HG03097 (cell line): Measurements from ENCODE around the gene RBM14.
"Not testable (repeated sequence)": the region's sequence is repeated elsewhere in the genome, so short reads cannot be mapped to it uniquely, and the experiment has no call there.

Source experiments
- ATAC-seq: cut with Tn5 transposase; IDR thresholded peaks from one replicate; pipeline ENCODE4 v1.9.1; 2021; ENCODE audit not compliant: unreplicated experiment, low FRiP score

RBM14 gene, protein sequence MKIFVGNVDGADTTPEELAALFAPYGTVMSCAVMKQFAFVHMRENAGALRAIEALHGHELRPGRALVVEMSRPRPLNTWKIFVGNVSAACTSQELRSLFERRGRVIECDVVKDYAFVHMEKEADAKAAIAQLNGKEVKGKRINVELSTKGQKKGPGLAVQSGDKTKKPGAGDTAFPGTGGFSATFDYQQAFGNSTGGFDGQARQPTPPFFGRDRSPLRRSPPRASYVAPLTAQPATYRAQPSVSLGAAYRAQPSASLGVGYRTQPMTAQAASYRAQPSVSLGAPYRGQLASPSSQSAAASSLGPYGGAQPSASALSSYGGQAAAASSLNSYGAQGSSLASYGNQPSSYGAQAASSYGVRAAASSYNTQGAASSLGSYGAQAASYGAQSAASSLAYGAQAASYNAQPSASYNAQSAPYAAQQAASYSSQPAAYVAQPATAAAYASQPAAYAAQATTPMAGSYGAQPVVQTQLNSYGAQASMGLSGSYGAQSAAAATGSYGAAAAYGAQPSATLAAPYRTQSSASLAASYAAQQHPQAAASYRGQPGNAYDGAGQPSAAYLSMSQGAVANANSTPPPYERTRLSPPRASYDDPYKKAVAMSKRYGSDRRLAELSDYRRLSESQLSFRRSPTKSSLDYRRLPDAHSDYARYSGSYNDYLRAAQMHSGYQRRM

DNA sequence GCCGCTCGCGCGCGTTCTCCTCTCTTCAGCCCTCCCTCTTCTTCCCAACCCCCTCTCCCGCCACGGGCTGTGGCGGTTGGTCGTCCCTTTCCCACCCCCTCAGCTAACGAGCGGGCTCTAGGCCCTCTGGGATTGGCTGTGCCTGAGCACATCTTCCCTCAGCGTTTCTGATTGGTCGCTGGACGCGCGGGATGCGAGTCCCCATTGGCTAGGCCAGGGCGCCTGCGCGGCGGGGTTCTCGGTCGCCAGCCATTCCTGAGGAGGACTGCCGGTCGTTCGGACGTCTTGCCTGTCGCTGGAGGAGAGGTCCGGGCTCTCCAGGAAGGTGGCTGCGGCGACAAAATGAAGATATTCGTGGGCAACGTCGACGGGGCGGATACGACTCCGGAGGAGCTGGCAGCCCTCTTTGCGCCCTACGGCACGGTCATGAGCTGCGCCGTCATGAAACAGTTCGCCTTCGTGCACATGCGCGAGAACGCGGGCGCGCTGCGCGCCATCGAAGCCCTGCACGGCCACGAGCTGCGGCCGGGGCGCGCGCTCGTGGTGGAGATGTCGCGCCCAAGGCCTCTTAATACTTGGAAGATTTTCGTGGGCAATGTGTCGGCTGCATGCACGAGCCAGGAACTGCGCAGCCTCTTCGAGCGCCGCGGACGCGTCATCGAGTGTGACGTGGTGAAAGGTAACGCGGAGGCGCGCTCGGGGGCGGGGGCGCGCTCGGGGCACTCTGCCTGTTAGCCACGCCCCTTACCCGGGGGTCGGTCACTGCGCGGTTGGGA lies at the start of gene RBM14:
Gene RBM14 (plus strand): TSS at position 252 of the 776 bp plus-strand sequence. CDS start 91 bp downstream, at position 343.
- ATAC-seq: peak; percentile 84

DNA sequence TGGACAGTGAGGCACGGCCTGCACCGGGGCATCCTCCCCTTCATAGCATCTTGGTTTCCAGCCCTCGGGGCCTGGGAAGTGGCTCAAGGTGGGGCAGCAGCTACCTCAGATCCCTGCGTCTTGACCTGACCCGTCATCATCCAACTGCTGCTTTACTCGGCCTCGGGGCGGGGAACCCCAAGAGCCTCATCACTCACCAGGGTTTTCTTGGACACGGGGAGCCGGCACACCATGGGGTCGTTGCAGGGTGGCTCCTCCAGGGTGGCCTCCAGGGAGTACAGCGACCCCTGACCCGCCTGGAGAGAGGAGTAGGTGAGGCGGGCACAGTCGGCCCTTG lies 48.7 kb upstream of the RBM14 start:
- no peak for ATAC-seq

DNA sequence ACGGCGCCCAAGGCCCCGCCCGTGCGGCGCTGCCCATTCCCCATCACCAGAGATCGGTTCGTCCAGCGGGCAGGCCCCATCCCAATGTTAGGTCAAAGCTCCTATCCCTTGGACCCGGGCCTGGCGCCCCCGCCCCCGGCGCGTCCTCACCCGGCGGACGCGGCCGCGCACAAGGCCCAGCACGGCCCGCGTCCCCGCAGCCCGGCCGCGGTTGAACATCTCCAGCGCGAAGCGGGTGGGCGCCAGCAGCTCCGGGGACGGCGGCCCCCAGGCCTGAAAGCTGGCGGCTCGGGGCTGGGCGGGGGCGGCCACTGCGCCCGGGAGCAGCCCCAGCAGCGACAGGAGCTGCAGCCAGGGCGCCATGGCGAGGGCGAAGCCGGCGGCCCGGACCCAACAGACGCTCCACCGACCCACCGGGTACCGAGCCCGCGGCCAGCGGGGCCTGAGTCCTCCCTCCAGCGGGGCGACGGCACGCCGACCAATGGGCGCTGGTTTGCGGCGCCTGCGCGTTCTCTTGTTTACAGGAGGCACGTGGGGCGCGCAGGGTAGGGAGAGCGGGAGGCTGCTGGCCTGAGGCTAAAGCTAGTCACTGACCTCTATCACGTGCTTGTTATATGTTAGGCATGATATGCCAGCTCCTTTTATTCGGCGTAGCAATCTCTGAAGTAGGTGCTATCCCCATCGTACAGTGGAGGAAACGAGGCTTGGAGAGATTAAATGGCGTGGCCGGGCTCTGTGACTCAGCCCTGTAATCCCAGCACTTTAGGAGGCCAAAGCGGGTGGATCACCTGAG lies 48.1 kb upstream of the RBM14 start, which contains the start of gene CTSF:
Gene CTSF (minus strand): TSS at position 483 of the 793 bp plus-strand sequence. CDS start 120 bp downstream, at position 363.
- no peak for ATAC-seq

DNA sequence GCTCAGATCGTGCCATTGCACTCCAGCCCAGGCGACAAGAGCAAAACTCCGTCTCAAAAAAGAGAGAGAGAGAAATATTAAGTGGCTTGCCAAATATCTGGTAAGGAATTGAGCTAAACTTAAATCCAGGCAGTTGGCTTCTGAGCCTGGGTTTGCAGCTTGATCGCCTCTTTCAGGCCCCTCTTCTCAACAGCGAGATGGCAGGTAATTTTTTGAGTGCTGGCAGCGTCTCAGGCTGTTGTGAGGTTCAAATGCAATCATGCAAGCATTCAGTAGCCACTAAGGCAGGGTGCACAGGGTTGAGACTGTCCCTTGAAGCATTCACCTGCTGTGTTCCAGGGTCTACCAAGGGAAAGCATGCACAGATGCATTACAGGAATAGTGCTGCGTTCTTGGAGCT lies 47.4 kb upstream of the RBM14 start:
- no peak for ATAC-seq

DNA sequence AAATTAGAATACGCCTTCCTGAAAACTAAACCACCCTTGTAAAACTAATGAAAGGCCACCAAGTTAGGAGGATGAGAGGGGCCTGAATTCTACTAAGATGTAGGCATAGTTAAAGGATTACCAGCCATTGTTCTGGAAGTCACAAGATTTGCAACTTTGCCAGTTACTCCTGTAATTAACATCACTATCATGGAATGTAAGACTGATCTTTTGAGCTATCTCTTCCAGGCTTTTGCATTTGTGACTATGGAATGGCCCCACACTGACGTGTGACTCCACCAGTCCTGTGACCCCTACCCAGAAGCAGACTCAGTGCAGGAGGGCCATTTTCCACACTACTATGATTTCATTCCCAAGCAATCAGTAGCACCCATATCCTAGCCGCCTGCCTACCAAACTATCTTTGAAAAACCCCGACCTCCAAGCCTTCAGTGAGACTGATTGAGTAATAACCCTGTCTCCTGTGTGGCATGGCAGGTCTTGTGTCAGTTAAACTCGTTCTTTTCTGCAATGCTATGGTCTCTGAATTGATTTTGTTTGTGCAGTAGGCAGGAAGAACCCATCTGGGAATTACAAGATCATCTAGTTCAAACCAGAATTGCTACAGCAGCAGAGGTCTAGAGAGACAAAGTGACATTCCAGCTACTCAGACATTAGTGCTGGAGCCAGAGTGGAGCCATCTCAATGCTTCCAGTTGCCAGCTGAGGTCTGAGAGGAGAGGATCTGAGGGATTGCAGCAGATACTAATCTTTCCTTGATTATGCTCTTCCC lies 46.2 kb upstream of the RBM14 start:
- no peak for ATAC-seq

DNA sequence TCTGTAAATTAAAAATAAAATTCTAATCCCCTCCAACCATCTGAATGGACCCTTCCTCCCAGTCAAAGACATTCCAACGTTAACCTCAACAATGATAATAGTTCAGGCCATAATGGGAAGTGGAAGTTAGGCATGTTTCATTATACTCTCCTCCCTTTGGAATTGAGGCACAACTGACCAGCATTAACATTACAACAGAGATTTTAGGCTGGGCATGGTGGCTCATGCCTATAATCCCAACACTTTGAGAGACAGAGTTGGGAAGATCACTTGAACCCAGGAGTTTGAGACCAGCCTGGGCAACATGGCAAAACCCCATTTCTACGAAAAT lies 45.6 kb upstream of the RBM14 start:
- no peak for ATAC-seq

DNA sequence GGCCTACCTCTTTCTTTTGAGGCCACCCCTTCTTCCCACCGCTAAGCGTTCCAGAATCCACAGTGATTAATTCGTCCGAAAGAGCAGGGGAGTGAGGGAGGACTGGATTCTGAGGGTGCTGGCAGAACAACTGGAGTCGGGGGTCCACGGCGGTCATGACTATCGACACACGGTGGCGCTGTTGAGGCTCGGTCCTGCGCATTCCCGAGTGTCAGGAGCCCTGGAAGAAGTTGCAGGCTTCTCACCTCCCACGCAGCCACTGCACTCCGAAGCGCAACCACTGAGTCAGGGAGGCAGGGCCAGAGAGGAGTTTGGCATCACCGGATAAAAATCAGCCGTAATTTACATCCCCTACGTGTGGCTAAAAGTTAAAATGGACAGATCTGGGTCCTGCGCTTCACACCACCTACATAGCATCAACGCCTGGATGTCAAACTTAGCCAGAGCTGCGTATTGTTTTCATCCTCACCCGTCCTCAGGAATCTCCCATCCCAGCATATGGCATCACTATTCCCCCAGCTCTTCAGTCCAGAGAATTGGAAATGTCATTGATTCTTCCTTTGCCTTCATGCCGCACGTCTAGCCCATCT lies 37.3 kb upstream of the RBM14 start:
- ATAC-seq: no peak

DNA sequence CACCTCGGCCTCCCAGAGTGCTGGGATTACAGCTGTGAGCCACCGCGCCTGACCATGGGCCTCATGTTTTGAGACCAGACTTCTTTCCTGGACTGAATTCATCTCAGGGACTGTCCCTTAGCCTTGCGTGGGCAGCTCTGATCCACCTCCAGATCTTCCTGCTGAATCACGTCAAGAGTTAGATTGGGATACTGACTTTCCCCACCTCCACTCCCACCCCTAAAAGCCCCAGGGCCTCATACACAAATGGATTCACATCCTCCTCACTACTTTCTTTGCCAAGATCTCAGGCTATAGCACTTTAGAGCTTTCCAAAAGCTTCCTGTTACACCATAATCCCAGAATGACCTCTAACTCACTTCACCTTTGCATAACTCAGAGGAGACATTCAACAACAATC lies 35.6 kb upstream of the RBM14 start:
- no peak for ATAC-seq

DNA sequence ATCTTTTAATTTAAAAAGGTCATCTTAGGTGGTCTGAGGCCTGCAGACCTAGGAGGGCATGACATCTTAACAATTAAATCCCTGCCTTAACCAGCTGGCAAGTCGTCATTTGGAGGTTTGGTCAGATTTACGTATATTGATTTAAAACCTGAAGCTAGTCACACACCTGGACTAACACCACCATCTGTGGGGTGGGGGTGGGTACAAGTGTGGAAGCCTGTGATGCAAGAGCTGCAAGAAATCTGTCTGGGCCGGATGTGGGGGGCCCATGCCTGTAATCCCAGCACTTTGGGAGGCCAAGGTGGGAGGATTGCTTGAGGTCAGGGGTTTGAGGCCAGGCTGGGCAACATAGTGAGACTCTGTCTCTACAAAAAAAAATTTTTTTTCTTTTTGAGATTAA lies 35.2 kb upstream of the RBM14 start:
- ATAC-seq: no peak

DNA sequence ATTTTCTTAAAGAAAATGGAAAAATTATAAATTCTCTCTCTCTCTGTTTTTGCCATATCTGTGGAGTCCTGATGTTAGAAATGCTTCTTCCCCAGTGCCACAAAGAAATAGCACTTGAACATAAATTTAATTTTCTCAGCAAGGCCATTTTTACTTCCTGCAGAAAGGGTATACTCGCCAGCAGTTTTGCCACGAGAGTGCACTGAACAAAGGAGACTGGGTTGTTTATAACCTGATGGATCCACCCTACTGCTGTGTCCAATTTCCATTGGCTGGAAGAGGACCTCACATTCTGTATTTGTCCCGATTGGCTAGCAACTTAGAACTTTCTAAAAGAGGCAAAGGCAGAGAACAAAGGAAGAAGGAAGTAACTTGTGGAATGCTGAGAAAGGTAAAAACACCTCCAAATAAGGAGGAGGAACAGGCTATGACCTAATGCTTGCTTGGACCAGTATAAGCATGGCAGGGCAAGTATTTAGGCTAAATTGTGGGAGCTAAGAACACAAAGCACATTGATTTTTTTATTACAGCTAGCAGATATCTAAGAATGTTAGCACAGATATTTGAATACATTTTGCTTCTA lies 33.8 kb upstream of the RBM14 start:
- not testable (repeated sequence) for ATAC-seq

DNA sequence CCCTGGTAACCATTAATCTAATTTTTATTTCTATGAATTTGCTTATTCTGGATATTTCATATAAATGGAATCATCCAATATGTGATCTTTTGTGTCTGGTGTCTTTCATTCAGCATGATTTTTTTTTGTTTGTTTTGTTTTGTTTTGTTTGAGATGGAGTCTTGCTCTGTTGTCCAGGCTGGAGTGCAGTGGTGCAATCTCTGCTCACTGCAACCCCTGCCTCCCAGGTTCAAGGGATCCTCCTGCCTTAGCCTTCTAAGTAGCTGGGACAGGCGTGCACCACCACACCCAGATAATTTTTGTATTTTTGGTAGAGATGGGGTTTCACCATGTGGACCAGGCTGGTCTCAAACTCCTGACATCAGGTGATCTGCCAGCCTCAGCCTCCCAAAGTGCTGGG lies 31.0 kb upstream of the RBM14 start:
- ATAC-seq: not testable (repeated sequence)

DNA sequence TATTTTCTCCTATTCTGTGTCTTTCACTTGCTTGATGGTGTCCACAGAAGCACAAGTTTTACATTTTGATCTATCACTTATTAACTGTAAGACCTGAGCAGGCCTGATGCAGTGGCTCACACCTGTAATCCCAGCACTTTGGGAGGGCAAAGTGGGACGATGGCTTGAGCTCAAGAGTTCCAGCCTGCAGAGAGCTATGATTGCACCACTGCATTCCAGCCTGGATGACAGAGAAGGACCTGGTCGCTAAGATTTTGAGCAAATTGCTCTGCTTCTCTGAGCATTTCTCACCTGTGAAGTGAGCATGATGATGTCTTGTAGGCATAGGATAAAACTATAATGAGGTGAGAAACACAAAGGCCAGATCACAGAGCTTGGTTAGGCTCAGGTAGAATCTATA lies 30.3 kb upstream of the RBM14 start:
- ATAC-seq: no peak

DNA sequence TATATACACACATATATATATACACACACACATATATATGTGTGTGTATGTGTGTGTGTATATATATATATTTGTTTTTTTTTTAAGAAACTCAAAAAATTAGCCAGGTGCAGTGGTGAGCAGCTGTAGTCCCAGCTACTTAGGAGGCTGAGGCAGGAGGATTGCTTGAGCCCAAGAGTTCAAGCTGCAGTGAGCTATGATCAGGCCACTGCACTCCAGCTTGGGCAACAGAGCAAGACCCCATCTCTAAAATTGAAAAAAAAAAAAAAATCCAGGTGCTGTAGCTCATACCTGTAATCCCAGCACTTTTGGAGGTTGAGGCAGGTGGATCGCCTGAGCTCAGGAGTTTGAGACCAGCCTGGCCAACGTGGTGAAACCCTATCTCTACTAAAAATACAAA lies 27.1 kb upstream of the RBM14 start:
- not testable (repeated sequence) for ATAC-seq

DNA sequence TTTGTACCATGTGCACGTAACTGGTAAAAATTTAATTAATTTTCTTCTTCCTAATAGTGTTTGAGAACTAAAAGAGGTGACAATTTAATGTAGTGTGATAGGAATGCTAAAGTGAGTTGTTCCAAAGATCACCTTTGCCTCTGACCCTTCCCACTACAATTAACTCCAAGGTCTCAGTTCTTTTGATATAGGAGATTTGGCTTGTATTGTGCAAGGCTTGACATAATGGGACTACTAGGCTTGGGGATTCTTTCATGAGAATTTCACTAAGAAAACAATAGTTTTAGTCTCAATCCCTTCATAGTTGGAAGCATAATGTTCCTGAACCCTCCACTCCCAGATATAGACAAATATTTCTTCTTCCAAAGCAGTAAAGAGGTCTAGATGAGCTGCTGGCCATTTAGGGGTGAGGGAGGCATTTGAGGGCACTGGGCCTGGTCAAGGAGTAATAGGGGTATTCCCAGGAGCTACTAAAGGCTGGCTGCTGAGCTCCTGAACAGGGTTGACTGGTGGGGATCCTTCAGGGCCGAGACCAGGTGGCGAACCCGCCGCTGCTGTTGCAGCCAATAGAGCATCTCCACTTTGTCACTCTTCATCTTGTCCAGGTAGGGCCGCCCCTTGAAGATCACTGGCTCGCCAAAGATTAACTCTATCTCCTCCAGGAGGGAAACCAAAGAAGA lies 26.3 kb upstream of the RBM14 start:
- ATAC-seq: no peak

DNA sequence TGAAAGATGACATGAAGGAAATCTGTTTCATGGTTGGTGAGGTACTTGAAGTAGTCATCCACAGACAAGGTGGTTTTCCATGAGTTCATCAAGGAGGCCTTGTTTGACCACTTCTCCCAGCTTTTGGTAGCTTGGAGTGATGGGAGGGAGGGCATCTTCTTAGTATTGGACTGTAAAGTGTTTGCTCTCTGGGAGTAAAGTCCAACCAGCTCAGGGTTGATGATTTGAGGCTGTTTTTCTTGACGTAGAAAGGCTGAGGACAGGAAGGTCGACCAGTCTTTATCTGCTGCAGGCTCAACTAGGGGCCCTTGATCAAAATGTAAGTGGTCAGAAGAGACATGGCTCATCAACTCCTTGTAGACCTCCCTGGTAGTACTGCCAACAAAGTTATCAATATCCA lies 25.3 kb upstream of the RBM14 start:
- ATAC-seq: no peak

DNA sequence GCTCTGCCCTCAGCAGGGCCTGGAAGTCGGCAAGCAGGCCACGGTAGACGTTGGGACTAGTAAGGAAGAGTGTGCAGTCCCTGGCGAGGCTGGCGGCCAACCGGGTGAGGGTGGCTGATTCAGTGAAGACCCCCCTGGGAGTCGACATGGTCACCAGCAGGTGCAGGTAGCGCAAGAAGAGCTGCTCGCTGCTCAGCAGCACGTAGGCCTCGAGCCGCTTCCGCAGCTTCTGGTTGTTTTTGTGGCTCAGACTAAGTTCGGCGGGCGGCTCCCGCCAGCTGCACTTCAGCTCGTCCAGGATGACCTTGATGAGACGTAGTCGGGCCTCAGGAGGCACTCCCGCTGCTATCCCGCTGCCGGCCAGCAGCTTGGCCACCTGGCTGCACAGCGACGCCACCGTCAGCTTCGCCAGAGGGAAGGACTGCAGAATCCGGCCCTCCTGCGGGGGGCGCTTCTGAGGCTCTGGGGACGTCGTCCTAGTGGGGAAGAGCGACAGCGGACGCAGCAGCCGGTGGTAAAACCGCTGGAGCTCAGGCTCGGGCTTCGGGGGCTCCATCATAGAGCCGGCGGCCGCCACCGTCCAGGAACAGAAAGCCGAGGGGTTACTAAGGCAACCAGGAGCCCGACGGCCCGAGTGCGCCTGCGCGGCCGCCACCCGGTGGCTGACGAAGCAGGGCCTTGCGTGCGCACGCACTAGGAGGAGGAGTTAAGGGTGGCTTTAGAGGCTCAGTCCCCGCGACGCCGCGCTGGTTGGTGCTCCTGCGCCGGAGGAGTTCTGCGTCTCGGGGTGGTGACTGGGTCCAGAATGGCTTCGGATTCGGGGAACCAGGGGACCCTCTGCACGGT lies 23.8 kb upstream of the RBM14 start, which contains the start of the genes CCDC87 and CCS:
Gene CCDC87 (minus strand): TSS at position 607 of the 846 bp plus-strand sequence. CDS start 48 bp downstream, at position 559.
Gene CCS (plus strand): TSS at position 729 of the 846 bp plus-strand sequence. CDS start 77 bp downstream, at position 806.
- ATAC-seq: peak; percentile 82

DNA sequence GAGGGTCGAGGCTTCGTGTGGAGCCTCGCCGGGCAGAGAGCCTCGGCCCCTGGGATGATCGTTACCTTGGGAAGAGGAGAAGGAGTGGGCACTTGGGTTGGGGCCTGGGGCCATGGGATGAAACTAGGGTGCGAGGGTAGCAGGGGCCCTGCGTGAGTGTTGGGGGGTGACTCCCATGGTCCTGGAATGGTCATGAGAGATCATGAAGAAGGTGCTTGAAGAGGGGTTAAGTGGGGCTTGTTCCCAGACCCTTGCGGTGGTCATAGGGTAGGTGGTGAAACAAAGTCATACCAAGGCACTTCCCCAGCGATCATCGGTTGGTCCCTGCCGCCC lies 23.2 kb upstream of the RBM14 start:
- no peak for ATAC-seq

DNA sequence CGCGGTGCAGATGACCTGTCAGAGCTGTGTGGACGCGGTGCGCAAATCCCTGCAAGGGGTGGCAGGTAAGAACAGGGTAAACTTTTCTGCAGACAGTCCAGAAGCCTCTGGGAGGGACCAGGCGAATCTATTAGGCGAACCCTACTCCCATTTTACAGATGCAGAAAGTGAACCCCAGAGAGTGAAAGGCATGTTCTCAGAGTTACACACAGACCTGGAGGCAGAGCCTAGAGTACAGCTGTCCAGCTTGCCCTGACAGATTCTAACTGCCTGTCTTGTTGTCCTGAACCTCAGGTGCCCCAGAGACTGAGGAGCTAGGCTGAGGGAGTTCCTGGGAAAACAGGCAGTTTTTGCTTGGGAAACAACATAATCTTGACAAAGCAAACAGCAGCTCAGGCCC lies 22.8 kb upstream of the RBM14 start:
- no peak for ATAC-seq
